ENCODE data around the gene TKT. TPM values are rescaled to one million over a fixed set of nuclear protein-coding genes. Genes with fewer than 3 reads are reported as not detected.

Gene TKT
- total RNA-seq, 1 donor from 2014 or later = 423 TPM

DNA sequence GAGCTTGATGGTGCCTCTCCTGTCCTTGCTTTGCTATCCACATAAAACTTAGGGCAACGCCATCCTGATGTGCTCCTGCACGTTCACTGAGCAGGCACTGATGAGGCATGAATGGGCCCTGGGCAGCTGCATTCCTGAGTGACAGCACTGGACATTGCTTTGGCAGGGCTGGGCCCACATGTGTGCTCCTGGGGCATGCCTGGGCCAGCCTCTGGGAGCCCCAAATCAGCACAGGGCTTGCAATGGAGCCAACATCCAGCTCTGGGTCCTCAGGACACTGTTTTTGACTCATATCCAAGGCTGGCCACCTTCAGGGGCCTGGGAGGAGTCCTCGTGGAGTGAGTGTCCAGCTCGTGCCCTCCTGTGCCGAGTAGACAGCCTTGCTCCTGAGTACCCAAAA, 5.9 kb upstream of the TKT start:
- TF ChIP-seq POLR2AphosphoS5 (IDR thresholded peaks at IDR 0.05; ENCODE audit: insufficient read depth in 1 of 2, low read depth in 1 of 2) (no peak), POLR2A (IDR thresholded peaks at IDR 0.05) (no peak)
- TF ChIP-seq, protein P1, sequence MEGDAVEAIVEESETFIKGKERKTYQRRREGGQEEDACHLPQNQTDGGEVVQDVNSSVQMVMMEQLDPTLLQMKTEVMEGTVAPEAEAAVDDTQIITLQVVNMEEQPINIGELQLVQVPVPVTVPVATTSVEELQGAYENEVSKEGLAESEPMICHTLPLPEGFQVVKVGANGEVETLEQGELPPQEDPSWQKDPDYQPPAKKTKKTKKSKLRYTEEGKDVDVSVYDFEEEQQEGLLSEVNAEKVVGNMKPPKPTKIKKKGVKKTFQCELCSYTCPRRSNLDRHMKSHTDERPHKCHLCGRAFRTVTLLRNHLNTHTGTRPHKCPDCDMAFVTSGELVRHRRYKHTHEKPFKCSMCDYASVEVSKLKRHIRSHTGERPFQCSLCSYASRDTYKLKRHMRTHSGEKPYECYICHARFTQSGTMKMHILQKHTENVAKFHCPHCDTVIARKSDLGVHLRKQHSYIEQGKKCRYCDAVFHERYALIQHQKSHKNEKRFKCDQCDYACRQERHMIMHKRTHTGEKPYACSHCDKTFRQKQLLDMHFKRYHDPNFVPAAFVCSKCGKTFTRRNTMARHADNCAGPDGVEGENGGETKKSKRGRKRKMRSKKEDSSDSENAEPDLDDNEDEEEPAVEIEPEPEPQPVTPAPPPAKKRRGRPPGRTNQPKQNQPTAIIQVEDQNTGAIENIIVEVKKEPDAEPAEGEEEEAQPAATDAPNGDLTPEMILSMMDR (IDR thresholded peaks at IDR 0.05) = no peak
- H3K27ac ChIP-seq = no peak overlapping the region
- H3K4me1 ChIP-seq = peaks cover 7% of the 10 kb centered on the region
- H3K9me3 ChIP-seq = no peaks in the 10 kb centered on the region
- no peaks in the 10 kb centered on the region for H3K36me3 ChIP-seq
- no peaks in the 10 kb centered on the region for H3K27me3 ChIP-seq
- H3K4me3 ChIP-seq = no peak overlapping the region
- DNase-seq (ENCODE audit: extremely low spot score in 2 of 2) = no peak
- intact Hi-C loops (cut with DNase I) = no loop called here

DNA sequence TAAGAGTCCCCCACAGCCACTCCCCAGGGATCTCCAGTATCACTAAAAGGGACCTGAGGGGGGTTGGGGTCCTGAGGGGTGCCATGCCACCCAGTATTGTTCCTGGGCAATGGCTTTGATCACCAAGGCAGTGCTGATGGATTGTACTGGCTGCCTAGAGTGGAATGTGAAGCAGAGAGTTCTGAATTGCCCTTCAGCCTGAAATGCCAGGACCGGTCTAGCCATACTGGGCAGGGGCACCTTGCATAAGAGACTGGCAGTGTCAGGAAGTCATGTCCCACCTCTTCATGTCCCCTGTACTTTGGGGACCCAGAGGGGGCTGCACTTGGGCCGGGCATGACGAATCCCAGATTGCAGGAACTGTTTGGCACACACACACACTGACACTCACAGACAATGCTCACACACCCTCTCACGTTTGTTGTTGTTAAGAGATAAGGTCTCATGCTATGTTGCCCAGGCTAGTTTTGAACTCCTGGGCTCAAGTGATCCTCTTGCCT, 4.5 kb upstream of the TKT start:
- Histone ChIP-seq H3K4me1 (peaks cover 7% of the 10 kb centered on the region), H3K27ac (no peak overlapping the region), H3K9me3 (no peaks in the 10 kb centered on the region), H3K36me3 (no peaks in the 10 kb centered on the region), H3K4me3 (no peak overlapping the region), H3K27me3 (no peaks in the 10 kb centered on the region)
- TF ChIP-seq POLR2A (IDR thresholded peaks at IDR 0.05) (no peak), POLR2AphosphoS5 (IDR thresholded peaks at IDR 0.05; ENCODE audit: insufficient read depth in 1 of 2, low read depth in 1 of 2) (no peak)
- TF ChIP-seq, protein P1 (IDR thresholded peaks at IDR 0.05) = no peak
- intact Hi-C loops (cut with DNase I) = no loop called here
- no peak for DNase-seq (ENCODE audit: extremely low spot score in 2 of 2)

- Histone ChIP-seq H3K4me3 (no peak overlapping the region), H3K27me3 (no peaks in the 10 kb centered on the region), H3K36me3 (no peaks in the 10 kb centered on the region), H3K9me3 (no peaks in the 10 kb centered on the region), H3K4me1 (peaks cover 9% of the 10 kb centered on the region), H3K27ac (no peak overlapping the region)
- intact Hi-C loops (cut with DNase I) = no loop called here
- TF ChIP-seq POLR2AphosphoS5 (IDR thresholded peaks at IDR 0.05; ENCODE audit: insufficient read depth in 1 of 2, low read depth in 1 of 2) (no peak), POLR2A (IDR thresholded peaks at IDR 0.05) (no peak)
- TF ChIP-seq, protein P1 (IDR thresholded peaks at IDR 0.05) = no peak
- no peak for DNase-seq (ENCODE audit: extremely low spot score in 2 of 2)
These were observed 3.8 kb upstream of the TKT start for GRCh38 chr3:53259427-53260259.

DNA sequence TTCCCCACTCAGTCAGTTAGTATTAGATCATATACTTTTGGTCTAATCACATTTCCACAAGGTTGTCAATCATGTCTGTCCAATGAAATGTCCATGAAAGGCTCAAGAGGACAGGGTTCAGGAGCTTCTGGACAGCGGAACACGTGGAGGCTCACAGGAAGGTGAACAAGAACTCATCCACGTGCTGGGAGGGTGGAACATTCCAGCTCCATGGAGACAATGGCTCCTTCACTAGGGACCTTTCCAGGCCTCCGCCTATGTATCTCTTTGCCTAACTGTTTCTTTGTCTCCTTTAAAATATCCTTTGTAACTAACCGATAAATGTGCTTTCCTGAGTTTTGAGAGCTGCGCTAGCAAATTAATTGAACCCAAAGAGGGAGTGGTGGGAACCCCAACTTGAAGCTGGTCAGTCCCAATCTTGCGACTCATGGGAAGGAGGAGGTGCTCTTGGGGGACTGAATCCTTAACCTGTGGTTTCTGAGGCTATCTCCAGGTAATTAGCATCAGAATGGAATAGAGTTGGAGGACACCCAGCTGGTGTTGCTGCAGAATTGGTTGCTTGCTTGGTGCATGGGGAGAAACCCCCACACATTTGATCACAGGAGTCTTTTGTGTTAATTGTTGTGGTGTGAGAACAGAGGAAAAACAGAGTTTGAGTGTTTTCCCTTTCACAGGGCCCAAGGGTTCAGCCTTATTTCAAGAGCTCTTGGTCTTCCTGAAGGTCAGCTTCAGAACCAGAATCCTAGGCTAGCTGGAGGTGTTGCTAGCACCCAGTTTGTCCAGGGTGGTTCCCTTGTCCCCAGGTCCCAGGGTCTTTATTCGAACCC, 3.0 kb upstream of the TKT start:
- intact Hi-C loops (cut with DNase I) = no loop called here
- Histone ChIP-seq H3K27ac (no peak overlapping the region), H3K4me3 (no peak overlapping the region), H3K27me3 (no peaks in the 10 kb centered on the region), H3K9me3 (no peaks in the 10 kb centered on the region), H3K36me3 (no peaks in the 10 kb centered on the region), H3K4me1 (peaks cover 17% of the 10 kb centered on the region)
- DNase-seq (ENCODE audit: extremely low spot score in 2 of 2) = no peak
- TF ChIP-seq, protein P1 (IDR thresholded peaks at IDR 0.05) = no peak
- TF ChIP-seq POLR2AphosphoS5 (IDR thresholded peaks at IDR 0.05; ENCODE audit: insufficient read depth in 1 of 2, low read depth in 1 of 2) = no peak

Measured in vagina (tissue), 2 donors.